Measurements from ENCODE around the gene CHST11.

CHST11 gene

DNA sequence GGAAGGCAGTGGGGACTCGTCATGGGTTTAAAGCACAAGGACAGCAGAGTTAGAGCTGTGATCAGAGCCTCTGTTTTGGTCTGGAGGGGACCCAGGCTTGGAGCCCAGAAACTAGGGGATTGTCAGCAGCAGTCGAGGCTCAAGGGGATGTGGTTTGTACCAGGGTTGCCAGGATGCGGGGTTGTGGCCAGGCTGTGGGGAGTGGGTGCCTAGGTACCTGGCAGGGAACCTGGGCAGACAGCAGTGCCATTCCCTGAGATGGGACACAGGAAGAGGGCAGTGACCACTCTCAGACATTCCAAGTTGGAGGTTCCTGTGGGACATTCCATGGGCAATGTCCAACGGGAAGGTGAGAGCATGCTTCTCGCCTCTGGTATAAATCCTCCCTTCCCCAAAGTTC, 279.1 kb downstream of the CHST11 start:
- H3K4me3 ChIP-seq (ENCODE audit: low read depth, low read length): no peak overlapping the region
- no peak for DNase-seq (ENCODE audit: low read depth)
- TF ChIP-seq, protein P1, sequence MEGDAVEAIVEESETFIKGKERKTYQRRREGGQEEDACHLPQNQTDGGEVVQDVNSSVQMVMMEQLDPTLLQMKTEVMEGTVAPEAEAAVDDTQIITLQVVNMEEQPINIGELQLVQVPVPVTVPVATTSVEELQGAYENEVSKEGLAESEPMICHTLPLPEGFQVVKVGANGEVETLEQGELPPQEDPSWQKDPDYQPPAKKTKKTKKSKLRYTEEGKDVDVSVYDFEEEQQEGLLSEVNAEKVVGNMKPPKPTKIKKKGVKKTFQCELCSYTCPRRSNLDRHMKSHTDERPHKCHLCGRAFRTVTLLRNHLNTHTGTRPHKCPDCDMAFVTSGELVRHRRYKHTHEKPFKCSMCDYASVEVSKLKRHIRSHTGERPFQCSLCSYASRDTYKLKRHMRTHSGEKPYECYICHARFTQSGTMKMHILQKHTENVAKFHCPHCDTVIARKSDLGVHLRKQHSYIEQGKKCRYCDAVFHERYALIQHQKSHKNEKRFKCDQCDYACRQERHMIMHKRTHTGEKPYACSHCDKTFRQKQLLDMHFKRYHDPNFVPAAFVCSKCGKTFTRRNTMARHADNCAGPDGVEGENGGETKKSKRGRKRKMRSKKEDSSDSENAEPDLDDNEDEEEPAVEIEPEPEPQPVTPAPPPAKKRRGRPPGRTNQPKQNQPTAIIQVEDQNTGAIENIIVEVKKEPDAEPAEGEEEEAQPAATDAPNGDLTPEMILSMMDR (IDR thresholded peaks at IDR 0.05; ENCODE audit: control insufficient read depth, extremely low read depth, insufficient read depth): no peak

DNA sequence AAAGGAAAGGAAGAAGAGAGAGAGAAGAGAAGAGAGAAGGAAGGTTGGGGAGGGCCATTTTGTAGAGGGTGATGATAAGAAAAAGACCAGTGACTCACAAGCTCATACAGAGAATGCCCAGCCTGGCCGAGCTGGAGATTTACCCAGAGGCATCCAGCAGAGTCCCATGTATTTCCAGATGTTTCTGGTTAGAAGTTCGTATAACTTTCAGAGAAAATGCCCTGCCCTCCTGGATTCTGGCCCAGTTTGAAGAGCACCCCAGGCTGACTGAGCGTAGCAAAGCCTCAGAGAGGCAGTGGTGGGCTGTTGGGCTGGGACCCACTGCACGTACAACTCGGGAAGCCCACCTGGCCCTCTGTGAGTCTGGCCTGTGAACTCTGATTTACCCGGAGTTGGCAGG, 279.6 kb downstream of the CHST11 start:
- H3K4me3 ChIP-seq (ENCODE audit: low read depth, low read length): no peak overlapping the region
- DNase-seq (ENCODE audit: low read depth): no peak
- TF ChIP-seq, protein P1 (IDR thresholded peaks at IDR 0.05; ENCODE audit: control insufficient read depth, extremely low read depth, insufficient read depth): no peak

DNA sequence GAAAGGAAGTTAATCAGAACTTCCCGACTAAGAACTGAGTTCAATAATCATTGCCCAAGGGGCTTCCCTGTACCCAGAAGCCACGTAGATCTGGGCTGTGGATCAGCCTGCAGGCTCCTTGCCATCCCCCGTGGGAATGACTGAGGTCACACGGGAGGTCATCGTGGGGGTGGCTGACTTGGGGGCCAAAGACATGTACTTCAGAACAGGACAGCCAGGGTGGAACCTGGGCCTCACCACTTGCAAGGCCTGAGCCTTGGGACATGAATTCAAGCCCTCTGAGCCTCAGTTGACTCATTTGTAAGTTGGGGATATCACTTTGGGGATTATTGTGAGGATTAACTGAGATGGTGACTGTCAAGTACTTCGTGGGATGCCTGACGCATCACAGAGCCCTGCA, 280.4 kb downstream of the CHST11 start:
- no peak overlapping the region for H3K4me3 ChIP-seq (ENCODE audit: low read depth, low read length)
- TF ChIP-seq, protein P1 (IDR thresholded peaks at IDR 0.05; ENCODE audit: control insufficient read depth, extremely low read depth, insufficient read depth): no peak
- no peak for DNase-seq (ENCODE audit: low read depth)

DNA sequence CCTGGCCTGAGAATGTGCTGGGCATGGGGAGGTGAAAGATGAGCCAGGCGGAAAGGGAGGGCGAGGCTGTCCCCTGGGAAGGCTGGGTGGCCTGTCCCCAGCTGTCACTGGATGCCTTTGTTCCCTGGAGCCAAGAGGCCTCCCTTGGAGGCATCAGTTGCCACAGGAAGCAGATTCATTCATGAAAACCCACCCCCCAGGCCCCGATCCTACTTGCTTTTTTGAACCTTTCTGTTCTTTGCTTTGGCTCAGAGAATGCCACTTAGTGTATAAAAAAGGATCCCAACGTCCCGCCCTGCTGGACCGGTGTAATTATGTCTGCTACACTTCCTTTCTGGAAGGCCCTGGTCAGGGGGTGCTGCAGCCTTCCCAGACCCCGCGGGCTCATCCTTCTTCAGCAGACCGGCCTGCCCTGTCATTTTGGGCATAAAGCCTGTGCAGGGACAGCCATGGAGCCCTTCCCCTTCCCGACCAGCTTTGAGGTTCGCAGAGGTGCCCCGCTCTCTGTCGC, 281.1 kb downstream of the CHST11 start:
- no peak overlapping the region for H3K4me3 ChIP-seq (ENCODE audit: low read depth, low read length)
- no peak for DNase-seq (ENCODE audit: low read depth)
- TF ChIP-seq, protein P1 (IDR thresholded peaks at IDR 0.05; ENCODE audit: control insufficient read depth, extremely low read depth, insufficient read depth): no peak

DNA sequence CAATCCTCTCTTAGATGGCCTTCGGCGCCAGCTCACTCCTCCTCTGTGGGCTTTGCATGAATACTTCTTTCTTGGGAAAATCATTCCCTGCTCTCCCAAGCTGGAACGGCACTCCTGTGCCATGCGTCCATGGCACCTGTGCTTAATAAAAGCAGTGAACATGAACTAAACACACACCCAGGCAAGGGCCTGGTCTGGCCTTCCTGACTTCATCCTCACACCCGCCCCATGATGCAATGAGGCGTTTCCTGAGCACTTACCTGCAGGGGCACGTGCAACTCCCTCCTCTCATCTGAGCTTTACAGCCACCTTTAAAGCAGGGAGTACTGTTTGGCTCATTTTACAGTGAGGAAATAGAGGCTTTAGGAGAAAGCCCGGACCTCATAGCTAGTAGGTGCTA, 281.6 kb downstream of the CHST11 start:
- TF ChIP-seq, protein P1 (IDR thresholded peaks at IDR 0.05; ENCODE audit: control insufficient read depth, extremely low read depth, insufficient read depth): no peak
- H3K4me3 ChIP-seq (ENCODE audit: low read depth, low read length): no peak overlapping the region
- DNase-seq (ENCODE audit: low read depth): no peak

DNA sequence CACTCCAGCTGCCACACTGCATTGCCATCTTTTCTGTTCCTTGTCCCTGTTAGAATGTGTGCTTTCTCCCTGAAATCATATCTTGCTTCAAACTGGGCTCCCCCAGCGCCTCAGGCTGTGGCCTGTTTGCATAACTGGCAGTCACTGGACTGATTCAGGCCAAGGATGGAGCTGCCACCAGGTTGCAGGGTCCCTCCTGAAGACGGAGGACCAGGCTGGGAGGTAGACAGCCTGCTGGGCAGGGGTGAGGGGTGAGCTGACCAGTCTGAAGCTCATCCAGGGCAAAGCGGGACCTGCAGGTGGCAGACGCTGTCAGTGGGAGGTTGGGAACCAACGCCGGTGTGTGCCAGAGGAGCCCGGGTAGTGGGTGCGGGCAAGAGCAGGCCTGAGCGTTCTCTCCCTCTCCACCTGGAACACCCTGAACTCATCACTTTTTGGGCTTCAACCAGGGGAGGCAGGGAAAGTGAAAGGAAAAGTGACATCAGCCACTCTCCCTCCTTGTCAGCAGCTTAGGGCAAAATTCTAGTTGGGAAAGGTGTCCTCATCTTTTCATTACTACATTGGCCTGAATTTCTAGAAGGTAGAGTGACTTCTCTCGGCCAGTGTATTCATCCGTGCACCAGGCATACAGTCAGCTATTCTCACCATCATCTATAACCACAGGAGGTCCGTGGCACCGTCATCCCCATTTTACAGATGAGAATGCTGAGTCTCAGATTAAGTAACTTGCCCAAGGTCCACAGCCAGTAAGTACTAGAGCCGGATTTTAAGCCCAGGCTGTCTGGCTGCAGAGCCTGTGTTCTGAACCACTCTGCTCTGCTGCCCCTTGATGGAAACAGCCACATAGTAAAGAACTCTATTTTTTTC, 282.3 kb downstream of the CHST11 start:
- H3K4me3 ChIP-seq (ENCODE audit: low read depth, low read length): no peak overlapping the region
- TF ChIP-seq, protein P1 (IDR thresholded peaks at IDR 0.05; ENCODE audit: control insufficient read depth, extremely low read depth, insufficient read depth): no peak
- DNase-seq (ENCODE audit: low read depth): no peak
